ENCODE measurements around the gene KRTAP2-2.
A peak's percentile ranks its signal among the peaks of the same experiment; 100 is the strongest.
"Not testable (repeated sequence)": the region's sequence is repeated elsewhere in the genome, so short reads cannot be mapped to it uniquely, and the experiment has no call there.

KRTAP2-2 gene

GRCh38 chr17:41064301-41064700 lies 9.3 kb upstream of the KRTAP2-2 start:
- DNase-seq (ENCODE audit: low spot score), result no peak

- DNase-seq (ENCODE audit: low spot score), result no peak
Measured at GRCh38 chr17:41063449-41063848, 8.4 kb upstream of the KRTAP2-2 start.

GRCh38 chr17:41061964-41062363 lies 6.9 kb upstream of the KRTAP2-2 start:
- DNase-seq (ENCODE audit: low spot score), result peak; percentile 87

- DNase-seq (ENCODE audit: low spot score), result peak; percentile 72
Measured at GRCh38 chr17:41060052-41060604, 5.1 kb upstream of the KRTAP2-2 start, which contains the start of gene KRTAP2-3. TSS of gene KRTAP2-3 (minus strand) at chr17:41060114. CDS start at chr17:41060050, 64 bp downstream.

GRCh38 chr17:41059276-41060051 lies 4.4 kb upstream of the KRTAP2-2 start:
- DNase-seq (ENCODE audit: low spot score), result peak; percentile 71

- no peak for DNase-seq (ENCODE audit: low spot score)
Measured at GRCh38 chr17:41058741-41059140, 3.7 kb upstream of the KRTAP2-2 start.

GRCh38 chr17:41057547-41057946 lies 2.5 kb upstream of the KRTAP2-2 start:
- DNase-seq (ENCODE audit: low spot score), result no peak

- not testable (repeated sequence) for DNase-seq (ENCODE audit: low spot score)
Measured at GRCh38 chr17:41054556-41054955, 474 bp downstream of the KRTAP2-2 start.

- no peak for DNase-seq (ENCODE audit: low spot score)
Measured at GRCh38 chr17:41054025-41054424, 1.0 kb downstream of the KRTAP2-2 start.

- DNase-seq (ENCODE audit: low spot score), result no peak
Measured at GRCh38 chr17:41052566-41052965, 2.5 kb downstream of the KRTAP2-2 start.

GRCh38 chr17:41049110-41049509 lies 5.9 kb downstream of the KRTAP2-2 start:
- peak; percentile 79 for DNase-seq (ENCODE audit: low spot score)

GRCh38 chr17:41048441-41048840 lies 6.6 kb downstream of the KRTAP2-2 start:
- DNase-seq (ENCODE audit: low spot score), result peak; percentile 85

GRCh38 chr17:41046735-41047465 lies 8.1 kb downstream of the KRTAP2-2 start, which contains the start of gene KRTAP2-1:
TSS of gene KRTAP2-1 (minus strand) at chr17:41047316. CDS start at chr17:41047267, 49 bp downstream.
- DNase-seq (ENCODE audit: low spot score), result not testable (repeated sequence)

- no peak for DNase-seq (ENCODE audit: low spot score)
Measured at GRCh38 chr17:41042953-41043352, 12.1 kb downstream of the KRTAP2-2 start.

- peak; percentile 26 for DNase-seq (ENCODE audit: low spot score)
Measured at GRCh38 chr17:41040783-41041571, 14.1 kb downstream of the KRTAP2-2 start, which contains the start of gene KRTAP1-1. TSS of gene KRTAP1-1 (minus strand) at chr17:41041450. CDS start at chr17:41041397, 53 bp downstream.

- no peak for DNase-seq (ENCODE audit: low spot score)
Measured at GRCh38 chr17:41037853-41038350, 17.1 kb downstream of the KRTAP2-2 start.

- DNase-seq (ENCODE audit: low spot score), result not testable (repeated sequence)
Measured at GRCh38 chr17:41034346-41034935, 20.6 kb downstream of the KRTAP2-2 start, which contains the start of gene KRTAP1-3. TSS of gene KRTAP1-3 (minus strand) at chr17:41034874. CDS start at chr17:41034821, 53 bp downstream.

- no peak for DNase-seq (ENCODE audit: low spot score)
Measured at GRCh38 chr17:41029633-41030245, 25.3 kb downstream of the KRTAP2-2 start, which contains the start of gene KRTAP1-4. TSS of gene KRTAP1-4 (minus strand) at chr17:41030195. CDS start at chr17:41030078, 117 bp downstream.

GRCh38 chr17:41026715-41027471 lies 28.1 kb downstream of the KRTAP2-2 start, which contains the start of gene KRTAP1-5:
TSS of gene KRTAP1-5 (minus strand) at chr17:41027208. CDS start at chr17:41027155, 53 bp downstream.
- DNase-seq (ENCODE audit: low spot score), result peak; percentile 66
